ENCODE measurements around the gene RAB11FIP3. TPM values are rescaled to one million over a fixed set of nuclear protein-coding genes. Genes with fewer than 3 reads are reported as not detected.

Gene RAB11FIP3
- total RNA-seq, 1 experiment from 2014 or later, result 37.5 TPM

- POLR2A ChIA-PET, result interaction anchor here (1.6 to 3.4 kb wide), 2 partner anchors 25 to 127 kb away, joined by 9 to 20 read pairs; partner anchors contain the start of genes CAPN15 and RAB11FIP3
- no peak for DNase-seq (ENCODE audit: unreplicated experiment)
- H3K27me3 Mint-ChIP-seq (ENCODE audit: insufficient read depth, unreplicated experiment), result no peaks in the 10 kb centered on the region
- H3K9me3 Mint-ChIP-seq (ENCODE audit: unreplicated experiment), result no peaks in the 10 kb centered on the region
- peak overlapping the region; percentile 80 for H3K4me3 Mint-ChIP-seq (ENCODE audit: unreplicated experiment)
- H3K4me1 Mint-ChIP-seq (ENCODE audit: insufficient read depth, unreplicated experiment), result peaks cover 7% of the 10 kb centered on the region
- TF ChIP-seq CTCF (IDR thresholded peaks at IDR 0.05; ENCODE audit: unreplicated experiment), result no peak
- intact Hi-C loops (cut with micrococcal nuclease), result no loop called here
- H3K36me3 Mint-ChIP-seq (ENCODE audit: insufficient read depth, unreplicated experiment), result peaks cover 15% of the 10 kb centered on the region
- CTCF ChIA-PET, result interaction anchor here (0.6 to 0.8 kb wide), 2 partner anchors 27 to 178 kb away, joined by 3 read pairs; no protein-coding TSS in a partner anchor
- H3K27ac Mint-ChIP-seq (ENCODE audit: low read depth, unreplicated experiment), result no peak overlapping the region
- BruUV-seq (replicated peaks), result no TSS peak
Measured at GRCh38 chr16:399340-400019, 26.0 kb upstream of the RAB11FIP3 start.

- POLR2A ChIA-PET, result interaction anchor here (0.6 to 3.4 kb wide), 5 partner anchors 15 to 126 kb away, joined by 3 to 20 read pairs (median 3); partner anchors contain the start of genes CAPN15, MRPL28 and RAB11FIP3
- Mint-ChIP-seq H3K9me3 (ENCODE audit: unreplicated experiment) (no peaks in the 10 kb centered on the region), H3K36me3 (ENCODE audit: insufficient read depth, unreplicated experiment) (peaks cover 15% of the 10 kb centered on the region), H3K27me3 (ENCODE audit: insufficient read depth, unreplicated experiment) (no peaks in the 10 kb centered on the region), H3K4me3 (ENCODE audit: unreplicated experiment) (peak overlapping the region; percentile 80), H3K4me1 (ENCODE audit: insufficient read depth, unreplicated experiment) (peaks cover 7% of the 10 kb centered on the region), H3K27ac (ENCODE audit: low read depth, unreplicated experiment) (peak overlapping the region; percentile 63)
- CTCF ChIA-PET, result interaction anchor here (0.6 to 1.5 kb wide), 2 partner anchors 96 to 177 kb away, joined by 3 to 5 read pairs; no protein-coding TSS in a partner anchor
- intact Hi-C loops (cut with micrococcal nuclease), result no loop called here
- no peak for DNase-seq (ENCODE audit: unreplicated experiment)
- no peak for TF ChIP-seq CTCF (IDR thresholded peaks at IDR 0.05; ENCODE audit: unreplicated experiment)
- TSS peak; percentile 20 for BruUV-seq (replicated peaks)
Measured at GRCh38 chr16:400061-400591, 25.3 kb upstream of the RAB11FIP3 start.

- Mint-ChIP-seq H3K27ac (ENCODE audit: low read depth, unreplicated experiment) (peak within 1 kb of the TSS; percentile 63), H3K27me3 (ENCODE audit: insufficient read depth, unreplicated experiment) (no peaks in the 10 kb centered on the region), H3K4me3 (ENCODE audit: unreplicated experiment) (peak within 1 kb of the TSS; percentile 80), H3K4me1 (ENCODE audit: insufficient read depth, unreplicated experiment) (peaks cover 7% of the 10 kb centered on the region), H3K9me3 (ENCODE audit: unreplicated experiment) (no peaks in the 10 kb centered on the region), H3K36me3 (ENCODE audit: insufficient read depth, unreplicated experiment) (peaks cover 17% of the 10 kb centered on the region)
- BruUV-seq (replicated peaks), result no TSS peak
- intact Hi-C loops (cut with micrococcal nuclease), result loop anchor here (2.0 kb wide), 1 partner anchor 23 kb away; the partner anchor contains the start of gene RAB11FIP3
- DNase-seq (ENCODE audit: unreplicated experiment), result peak; percentile 89
- CTCF ChIA-PET, result interaction anchor here (0.7 to 1.5 kb wide), 2 partner anchors 16 to 94 kb away, joined by 3 to 5 read pairs; no protein-coding TSS in a partner anchor
- POLR2A ChIA-PET, result interaction anchor here (0.6 to 3.4 kb wide), 14 partner anchors 9 to 125 kb away, joined by 3 to 35 read pairs (median 3); partner anchors contain the start of genes CAPN15, PGAP6 and RAB11FIP3
- TF ChIP-seq CTCF (IDR thresholded peaks at IDR 0.05; ENCODE audit: unreplicated experiment), result peak; percentile 55
Measured at GRCh38 chr16:401468-402348, 23.7 kb upstream of the RAB11FIP3 start, which contains the start of gene DECR2. Gene DECR2 (plus strand): TSS chr16:401885. CDS start chr16:401964, 79 bp downstream.

All from MCF 10A (cell line).